Measurements from ENCODE around the gene TNFRSF11A.

TNFRSF11A gene

DNA sequence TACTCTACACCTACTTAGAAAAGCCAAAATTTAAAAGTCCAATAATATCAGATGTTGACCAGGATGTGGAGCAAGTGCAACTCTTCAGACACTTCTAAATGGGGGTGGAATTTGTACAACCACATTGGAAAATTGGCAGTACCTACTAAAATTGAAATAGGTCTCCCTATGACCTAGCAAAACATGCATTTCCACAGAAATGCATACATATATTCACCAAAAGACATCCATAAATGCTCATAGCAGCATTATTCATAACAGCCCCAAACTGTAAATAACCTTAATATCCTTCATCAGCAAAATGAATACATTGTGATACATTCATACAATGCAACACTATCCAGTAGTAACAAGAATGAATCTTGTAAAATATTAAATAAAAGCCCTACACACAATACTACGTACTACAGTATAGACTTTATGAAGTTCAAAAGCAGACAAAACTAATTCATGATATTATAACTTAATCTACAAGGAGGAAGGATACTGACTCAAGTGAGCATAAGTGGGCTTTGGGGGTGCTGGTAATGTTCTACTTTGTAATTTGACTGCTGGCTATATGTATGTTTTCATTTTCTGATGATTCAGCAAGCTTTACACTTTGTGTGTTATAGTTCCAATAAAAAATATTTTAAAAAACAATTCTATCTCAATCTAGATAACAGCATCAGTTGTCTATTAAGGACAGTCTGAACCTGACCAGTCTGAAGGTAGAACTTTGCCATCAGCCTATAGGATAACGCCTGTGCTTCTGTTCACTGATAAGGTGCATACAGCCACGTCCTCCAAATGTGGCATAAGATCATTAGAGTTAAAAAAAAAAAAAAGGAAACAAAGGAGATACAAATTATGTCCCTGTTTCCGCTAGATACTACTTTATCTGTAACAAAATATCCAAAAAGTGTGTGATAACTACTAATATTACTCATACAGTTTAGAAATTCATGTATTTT lies 6.6 kb upstream of the TNFRSF11A start:
- TF ChIP-seq EZH2 (IDR thresholded peaks at IDR 0.05) (no peak), FOXP2 (optimal IDR thresholded peaks at IDR 0.05; ENCODE audit: control extremely low read depth, extremely low read length, insufficient read depth) (no peak), POLR2AphosphoS5 (IDR thresholded peaks at IDR 0.05; ENCODE audit: borderline replicate concordance, low read depth, low read length) (no peak)
- no peaks in the 10 kb centered on the region for H3K9me3 ChIP-seq (ENCODE audit: low read depth, low read length)
- H3K27ac ChIP-seq = no peak overlapping the region
- H3K36me3 ChIP-seq (ENCODE audit: insufficient read depth, low read length) = no peaks in the 10 kb centered on the region
- DNase-seq (ENCODE audit: low read depth, low spot score) = no peak
- H3K4me3 ChIP-seq = no peak overlapping the region
- H3K9ac ChIP-seq (ENCODE audit: insufficient read length) = no peak overlapping the region

GRCh38 chr18:62321201-62321600 lies 3.9 kb upstream of the TNFRSF11A start:
- Histone ChIP-seq H3K27ac (no peak overlapping the region), H3K9me3 (ENCODE audit: low read depth, low read length) (no peaks in the 10 kb centered on the region), H3K9ac (ENCODE audit: insufficient read length) (no peak overlapping the region), H3K36me3 (ENCODE audit: insufficient read depth, low read length) (no peaks in the 10 kb centered on the region), H3K4me3 (no peak overlapping the region)
- TF ChIP-seq POLR2AphosphoS5 (IDR thresholded peaks at IDR 0.05; ENCODE audit: borderline replicate concordance, low read depth, low read length) (no peak), FOXP2 (optimal IDR thresholded peaks at IDR 0.05; ENCODE audit: control extremely low read depth, extremely low read length, insufficient read depth) (no peak), EZH2 (IDR thresholded peaks at IDR 0.05) (no peak)
- DNase-seq (ENCODE audit: low read depth, low spot score) = no peak

- no peaks in the 10 kb centered on the region for H3K9me3 ChIP-seq (ENCODE audit: low read depth, low read length)
- H3K36me3 ChIP-seq (ENCODE audit: insufficient read depth, low read length) = no peaks in the 10 kb centered on the region
- DNase-seq (ENCODE audit: low read depth, low spot score) = no peak
- H3K27ac ChIP-seq = no peak overlapping the region
- TF ChIP-seq FOXP2 (optimal IDR thresholded peaks at IDR 0.05; ENCODE audit: control extremely low read depth, extremely low read length, insufficient read depth) (no peak), EZH2 (IDR thresholded peaks at IDR 0.05) (no peak), POLR2AphosphoS5 (IDR thresholded peaks at IDR 0.05; ENCODE audit: borderline replicate concordance, low read depth, low read length) (no peak)
- H3K4me3 ChIP-seq = no peak overlapping the region
- H3K9ac ChIP-seq (ENCODE audit: insufficient read length) = no peak overlapping the region
These were observed 1.5 kb upstream of the TNFRSF11A start for GRCh38 chr18:62323483-62324180.

GRCh38 chr18:62324181-62324828 lies 805 bp upstream of the TNFRSF11A start:
- no peak overlapping the region for H3K27ac ChIP-seq
- no peak for DNase-seq (ENCODE audit: low read depth, low spot score)
- TF ChIP-seq POLR2AphosphoS5 (IDR thresholded peaks at IDR 0.05; ENCODE audit: borderline replicate concordance, low read depth, low read length) (no peak), EZH2 (IDR thresholded peaks at IDR 0.05) (no peak), FOXP2 (optimal IDR thresholded peaks at IDR 0.05; ENCODE audit: control extremely low read depth, extremely low read length, insufficient read depth) (no peak)
- no peak overlapping the region for H3K4me3 ChIP-seq
- H3K36me3 ChIP-seq (ENCODE audit: insufficient read depth, low read length) = no peaks in the 10 kb centered on the region
- H3K9me3 ChIP-seq (ENCODE audit: low read depth, low read length) = no peaks in the 10 kb centered on the region
- H3K9ac ChIP-seq (ENCODE audit: insufficient read length) = no peak overlapping the region

DNA sequence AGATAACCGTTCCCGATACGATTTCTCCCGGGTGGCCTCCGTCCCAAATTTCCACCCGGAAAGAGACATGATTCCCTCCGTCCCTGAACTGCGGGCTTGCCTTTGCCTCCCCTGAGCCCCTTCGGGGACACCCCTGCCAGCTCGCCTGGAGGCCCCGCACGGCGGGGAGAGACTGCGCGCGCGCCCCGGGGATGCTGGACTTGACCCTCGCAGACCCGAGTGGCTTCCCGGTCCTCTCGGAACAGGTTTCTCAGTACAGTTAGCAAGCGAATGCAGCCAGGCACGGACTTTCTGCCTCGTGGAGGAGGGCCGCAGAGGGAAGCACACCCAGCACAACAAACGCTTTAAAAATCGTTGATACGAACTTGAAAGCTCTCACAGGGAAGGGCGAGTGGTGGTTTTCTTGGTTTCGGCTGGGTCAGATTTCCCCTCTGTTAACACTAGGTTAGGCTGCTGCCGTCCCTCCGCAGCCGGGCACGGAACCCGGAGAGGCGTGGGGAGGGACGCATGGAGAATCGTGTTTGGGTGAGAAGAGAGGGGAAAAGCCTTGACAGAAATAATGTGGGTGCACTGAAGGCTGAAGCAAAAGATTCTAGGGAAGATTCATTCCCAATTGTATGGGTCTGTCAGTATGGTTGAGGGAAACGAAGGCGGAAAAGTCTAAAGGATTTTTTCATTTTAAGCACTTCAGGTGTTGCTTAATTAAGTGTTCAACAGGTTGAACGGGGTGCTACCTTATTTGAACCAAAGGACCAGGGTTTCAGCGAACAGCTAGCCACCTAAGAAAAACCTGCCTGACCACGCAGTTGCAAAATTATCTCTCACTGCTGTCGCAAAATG lies 916 bp downstream of the TNFRSF11A start:
- H3K36me3 ChIP-seq (ENCODE audit: insufficient read depth, low read length) = no peaks in the 10 kb centered on the region
- DNase-seq (ENCODE audit: low read depth, low spot score) = no peak
- peak overlapping the region; percentile 55 for H3K9ac ChIP-seq (ENCODE audit: insufficient read length)
- TF ChIP-seq POLR2AphosphoS5 (IDR thresholded peaks at IDR 0.05; ENCODE audit: borderline replicate concordance, low read depth, low read length) (no peak), EZH2 (IDR thresholded peaks at IDR 0.05) (no peak), FOXP2 (optimal IDR thresholded peaks at IDR 0.05; ENCODE audit: control extremely low read depth, extremely low read length, insufficient read depth) (no peak)
- H3K27ac ChIP-seq = no peak overlapping the region
- H3K4me3 ChIP-seq = peak overlapping the region; percentile 82
- no peaks in the 10 kb centered on the region for H3K9me3 ChIP-seq (ENCODE audit: low read depth, low read length)

- Histone ChIP-seq H3K9me3 (ENCODE audit: low read depth, low read length) (no peaks in the 10 kb centered on the region), H3K4me3 (no peak overlapping the region), H3K9ac (ENCODE audit: insufficient read length) (no peak overlapping the region), H3K36me3 (ENCODE audit: insufficient read depth, low read length) (no peaks in the 10 kb centered on the region), H3K27ac (no peak overlapping the region)
- TF ChIP-seq EZH2 (IDR thresholded peaks at IDR 0.05) = no peak
- no peak for TF ChIP-seq POLR2AphosphoS5 (IDR thresholded peaks at IDR 0.05; ENCODE audit: borderline replicate concordance, low read depth, low read length)
- no peak for TF ChIP-seq FOXP2 (optimal IDR thresholded peaks at IDR 0.05; ENCODE audit: control extremely low read depth, extremely low read length, insufficient read depth)
- no peak for DNase-seq (ENCODE audit: low read depth, low spot score)
These were observed 1.7 kb downstream of the TNFRSF11A start for GRCh38 chr18:62326646-62327348.

- DNase-seq (ENCODE audit: low read depth, low spot score) = no peak
- no peak overlapping the region for H3K9ac ChIP-seq (ENCODE audit: insufficient read length)
- no peaks in the 10 kb centered on the region for H3K36me3 ChIP-seq (ENCODE audit: insufficient read depth, low read length)
- no peak overlapping the region for H3K27ac ChIP-seq
- no peaks in the 10 kb centered on the region for H3K9me3 ChIP-seq (ENCODE audit: low read depth, low read length)
- no peak overlapping the region for H3K4me3 ChIP-seq
- TF ChIP-seq EZH2 (IDR thresholded peaks at IDR 0.05) = no peak
- TF ChIP-seq FOXP2 (optimal IDR thresholded peaks at IDR 0.05; ENCODE audit: control extremely low read depth, extremely low read length, insufficient read depth) = no peak
- TF ChIP-seq POLR2AphosphoS5 (IDR thresholded peaks at IDR 0.05; ENCODE audit: borderline replicate concordance, low read depth, low read length) = no peak
These were observed 2.9 kb downstream of the TNFRSF11A start for GRCh38 chr18:62327977-62328376.
